ENCODE results near the gene POU4F3. TPM values are rescaled to one million over a fixed set of nuclear protein-coding genes. Genes with fewer than 3 reads are reported as not detected.

The POU4F3 gene
- total RNA-seq, 1 experiment from 2014 or later: 0.15 TPM

- intact Hi-C loops (cut with micrococcal nuclease): no loop called here
- ChIA-PET CTCF (interaction anchor here (0.6 kb wide), 1 partner anchor 9 kb away, joined by 4 read pairs; no protein-coding TSS in a partner anchor), POLR2A (no interaction called here), RAD21 (ENCODE audit: low non-redundant PET in 1 of 2, low total read pairs in 2 of 2, uncharacterized antibody in 2 of 2, unreplicated experiment in 2 of 2) (no interaction called here)
- no peaks in the 10 kb centered on the region for H3K36me3 ChIP-seq (ENCODE audit: control insufficient read depth in 1 of 2, insufficient read depth in 2 of 2, low read length in 2 of 2)
- H3K9me2 ChIP-seq (ENCODE audit: insufficient read depth): no peaks in the 10 kb centered on the region
- no peak overlapping the region for H3K4me2 ChIP-seq (ENCODE audit: low read length)
- BruUV-seq (replicated peaks): no TSS peak
- H3K79me2 ChIP-seq (ENCODE audit: insufficient read depth, low read length): no peaks in the 10 kb centered on the region
- TF ChIP-seq FOSL1 (IDR thresholded peaks at IDR 0.05; ENCODE audit: low read depth) (no peak), EGR1 (IDR thresholded peaks at IDR 0.05; ENCODE audit: low read depth) (no peak)
- H3K27me3 ChIP-seq (ENCODE audit: insufficient read depth, low read length): no peaks in the 10 kb centered on the region
- ATAC-seq (no peak), DNase-seq (ENCODE audit: low read depth, low spot score) (no peak)
- no peak overlapping the region for H3K4me3 ChIP-seq (replicated peaks in 1 of 2; ENCODE audit: low read depth in 1 of 2, low read length in 2 of 2)
- H3K27ac ChIP-seq (ENCODE audit: low read depth, low read length): no peak overlapping the region
- no peaks in the 10 kb centered on the region for H3K9me3 ChIP-seq (ENCODE audit: control insufficient read depth in 1 of 2, insufficient read depth in 1 of 2, low read depth in 1 of 2, low read length in 2 of 2)
- H4K20me1 ChIP-seq (ENCODE audit: insufficient read depth): no peaks in the 10 kb centered on the region
- H3K9ac ChIP-seq (ENCODE audit: low read length): no peak overlapping the region
- no peaks in the 10 kb centered on the region for H3K4me1 ChIP-seq (ENCODE audit: control insufficient read depth in 1 of 2, insufficient read depth in 2 of 2, low read length in 2 of 2)
- H2AFZ ChIP-seq (ENCODE audit: low read depth, low read length, poor library complexity, severe bottlenecking): no peak overlapping the region
Measured at GRCh38 chr5:146301626-146302025, 37.0 kb upstream of the POU4F3 start.

- Histone ChIP-seq H3K4me3 (replicated peaks in 1 of 2; ENCODE audit: low read depth in 1 of 2, low read length in 2 of 2) (no peak overlapping the region), H3K27me3 (ENCODE audit: insufficient read depth, low read length) (no peaks in the 10 kb centered on the region), H3K4me2 (ENCODE audit: low read length) (no peak overlapping the region), H2AFZ (ENCODE audit: low read depth, low read length, poor library complexity, severe bottlenecking) (no peak overlapping the region), H3K36me3 (ENCODE audit: control insufficient read depth in 1 of 2, insufficient read depth in 2 of 2, low read length in 2 of 2) (no peaks in the 10 kb centered on the region), H3K9me3 (ENCODE audit: control insufficient read depth in 1 of 2, insufficient read depth in 1 of 2, low read depth in 1 of 2, low read length in 2 of 2) (no peaks in the 10 kb centered on the region), H3K4me1 (ENCODE audit: control insufficient read depth in 1 of 2, insufficient read depth in 2 of 2, low read length in 2 of 2) (no peaks in the 10 kb centered on the region), H3K9ac (ENCODE audit: low read length) (no peak overlapping the region), H3K9me2 (ENCODE audit: insufficient read depth) (no peaks in the 10 kb centered on the region), H3K27ac (ENCODE audit: low read depth, low read length) (no peak overlapping the region), H4K20me1 (ENCODE audit: insufficient read depth) (no peaks in the 10 kb centered on the region), H3K79me2 (ENCODE audit: insufficient read depth, low read length) (no peaks in the 10 kb centered on the region)
- intact Hi-C loops (cut with micrococcal nuclease): no loop called here
- ChIA-PET CTCF (no interaction called here), RAD21 (ENCODE audit: low non-redundant PET in 1 of 2, low total read pairs in 2 of 2, uncharacterized antibody in 2 of 2, unreplicated experiment in 2 of 2) (no interaction called here), POLR2A (no interaction called here)
- no peak for TF ChIP-seq EZH2 (IDR thresholded peaks at IDR 0.05)
- no peak for TF ChIP-seq CTCF (IDR thresholded peaks at IDR 0.05 in 2 of 3, conservative IDR thresholded peaks at IDR 0.05 in 1 of 3; ENCODE audit: borderline replicate concordance in 1 of 3, insufficient read depth in 1 of 3, low read depth in 2 of 3, low read length in 2 of 3)
- no peak for TF ChIP-seq POLR2AphosphoS5 (IDR thresholded peaks at IDR 0.05; ENCODE audit: low read depth, low read length)
- TF ChIP-seq CBX3 (IDR thresholded peaks at IDR 0.05; ENCODE audit: low read depth): no peak
- TF ChIP-seq JUND (IDR thresholded peaks at IDR 0.05): no peak
- TF ChIP-seq EGR1 (IDR thresholded peaks at IDR 0.05; ENCODE audit: low read depth): no peak
- TF ChIP-seq CEBPB (IDR thresholded peaks at IDR 0.05; ENCODE audit: low read depth): no peak
- TF ChIP-seq ATF3 (IDR thresholded peaks at IDR 0.05): no peak
- no peak for TF ChIP-seq ZNF274 (IDR thresholded peaks at IDR 0.05; ENCODE audit: low read depth, low read length)
- no peak for TF ChIP-seq ZFX (IDR thresholded peaks at IDR 0.05)
- TF ChIP-seq RAD21 (IDR thresholded peaks at IDR 0.05; ENCODE audit: low read depth): no peak
- no peak for TF ChIP-seq ZBTB33 (IDR thresholded peaks at IDR 0.05; ENCODE audit: extremely low read depth, insufficient replicate concordance, low read length)
- no peak for TF ChIP-seq EZH2phosphoT487 (IDR thresholded peaks at IDR 0.05; ENCODE audit: borderline replicate concordance)
- TF ChIP-seq TCF7L2 (IDR thresholded peaks at IDR 0.05; ENCODE audit: borderline replicate concordance, extremely low read depth, insufficient read depth, insufficient read length): no peak
- DNase-seq (ENCODE audit: low read depth, low spot score) (no peak), ATAC-seq (no peak)
- no TSS peak for BruUV-seq (replicated peaks)
Measured at GRCh38 chr5:146302406-146302805, 36.2 kb upstream of the POU4F3 start.
